ENCODE measurements around the gene LIN54. TPM values are rescaled to one million over a fixed set of nuclear protein-coding genes. Genes with fewer than 3 reads are reported as not detected.

LIN54 gene
- total and polyA plus RNA-seq, 2 of the 4 experiments (the other 2 are of a cell fraction): 5.3 to 26.9 TPM

- no peak for TF ChIP-seq CTCF (conservative IDR thresholded peaks at IDR 0.05; ENCODE audit: low read depth, low read length)
- no peak for TF ChIP-seq NFE2L2 (IDR thresholded peaks at IDR 0.05; ENCODE audit: low read depth, low read length)
Observed at GRCh38 chr4:82900411-82901182, 110.0 kb downstream of the LIN54 start, which contains the start of gene THAP9 (continued).

Measured in IMR-90 (cell line).